HG03457 (cell line): ENCODE data around the gene INPP5A.
"Not testable (repeated sequence)": the region's sequence is repeated elsewhere in the genome, so short reads cannot be mapped to it uniquely, and the experiment has no call there.

Experiments used
- ATAC-seq: cut with Tn5 transposase; IDR thresholded peaks from one replicate; pipeline ENCODE4 v1.9.1; 2021; ENCODE audit warnings: moderate number of reproducible peaks; ENCODE audit not compliant: unreplicated experiment

INPP5A gene

DNA sequence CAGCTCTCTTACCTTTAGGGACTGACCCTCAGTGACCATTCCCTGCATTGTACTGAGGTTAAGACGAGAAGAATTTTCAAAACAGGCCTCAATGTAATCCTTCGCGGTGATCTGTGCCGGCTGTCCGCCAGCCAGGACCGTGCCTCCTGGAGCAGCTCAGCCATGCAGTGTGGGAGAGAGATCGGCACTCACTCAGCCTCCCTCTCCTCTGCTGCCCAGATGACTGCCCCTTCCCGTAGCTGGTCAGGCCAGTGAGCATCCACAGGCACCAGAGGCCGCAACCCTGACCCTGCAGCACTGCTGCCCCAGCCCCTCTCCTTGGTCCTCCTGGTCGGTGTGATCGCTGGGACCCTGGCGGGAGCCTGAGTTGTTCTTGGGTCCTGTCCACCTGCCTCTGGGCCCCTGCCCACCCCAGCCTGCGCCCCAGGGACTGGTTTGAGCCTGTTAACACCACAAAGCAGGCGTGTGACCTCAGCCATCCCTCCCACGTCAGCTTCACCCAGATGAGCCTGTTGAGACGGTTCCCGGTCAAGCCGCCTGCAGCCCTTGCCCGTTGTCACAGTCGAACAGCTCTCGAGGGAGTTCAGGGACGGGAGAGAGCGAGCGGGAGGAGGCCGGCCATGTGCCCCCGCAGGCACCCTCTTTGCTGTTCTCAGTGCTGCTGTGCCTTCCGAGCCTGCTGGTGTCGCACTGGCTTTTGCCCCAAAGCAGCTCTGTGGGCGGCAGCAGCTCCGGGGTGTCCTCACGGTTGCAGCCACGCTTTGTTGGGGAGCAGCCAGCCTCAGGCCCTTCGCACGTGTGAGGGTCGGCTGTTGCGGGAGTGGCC lies 211.2 kb downstream of the INPP5A start:
- ATAC-seq: no peak

GRCh38 chr10:132749371-132749795 lies 211.8 kb downstream of the INPP5A start:
- ATAC-seq: no peak

- ATAC-seq: no peak
Observed at GRCh38 chr10:132750936-132751335, 213.3 kb downstream of the INPP5A start.

DNA sequence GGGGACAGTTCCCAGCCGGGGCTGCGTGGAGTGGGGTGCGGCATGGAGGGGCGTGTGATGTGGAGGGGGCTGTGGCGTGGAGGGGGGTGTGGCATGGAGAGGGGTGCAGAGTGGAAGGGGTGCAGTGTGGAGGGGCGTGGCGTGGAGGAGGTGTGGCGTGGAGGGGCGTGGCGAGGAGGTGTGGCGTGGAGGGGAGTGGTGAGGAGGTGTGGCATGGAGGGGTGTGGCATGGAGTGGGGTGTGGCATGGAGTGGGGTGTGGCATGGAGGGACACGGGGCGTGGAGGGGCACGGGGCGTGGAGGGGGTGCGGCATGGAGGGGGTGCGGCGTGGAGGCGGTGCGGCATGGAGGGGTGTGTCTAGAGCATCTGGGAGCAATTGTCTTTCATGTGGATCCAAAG lies 214.8 kb downstream of the INPP5A start:
- no peak for ATAC-seq

GRCh38 chr10:132752961-132753360 lies 215.4 kb downstream of the INPP5A start:
- ATAC-seq: no peak

- ATAC-seq: no peak
Observed at GRCh38 chr10:132753596-132753995, 216.0 kb downstream of the INPP5A start.

DNA sequence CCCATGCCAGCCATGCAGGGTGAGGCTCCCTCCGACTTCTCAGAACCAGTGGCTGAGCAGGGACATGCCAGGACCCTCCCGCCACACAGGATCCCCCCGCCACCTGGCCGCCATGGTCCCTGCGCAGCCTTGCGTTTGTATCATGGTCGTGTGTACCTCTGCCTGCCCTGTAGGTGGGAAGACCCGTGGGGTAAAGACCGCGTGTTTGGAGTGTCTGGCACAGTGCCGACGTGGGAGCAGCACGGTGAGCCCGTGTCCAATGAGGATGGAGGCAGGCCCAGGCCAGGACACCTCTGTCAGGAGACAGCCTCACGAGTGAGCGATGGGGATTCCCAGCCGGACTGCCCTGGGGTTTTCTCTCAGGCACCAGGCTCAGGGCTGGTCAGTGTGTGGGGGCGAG lies 216.5 kb downstream of the INPP5A start:
- no peak for ATAC-seq

- ATAC-seq: no peak
Observed at GRCh38 chr10:132755166-132755711, 217.7 kb downstream of the INPP5A start.

GRCh38 chr10:132756591-132756990 lies 219.0 kb downstream of the INPP5A start:
- ATAC-seq: no peak

GRCh38 chr10:132757171-132757570 lies 219.6 kb downstream of the INPP5A start:
- no peak for ATAC-seq

GRCh38 chr10:132758865-132759264 lies 221.3 kb downstream of the INPP5A start:
- no peak for ATAC-seq

DNA sequence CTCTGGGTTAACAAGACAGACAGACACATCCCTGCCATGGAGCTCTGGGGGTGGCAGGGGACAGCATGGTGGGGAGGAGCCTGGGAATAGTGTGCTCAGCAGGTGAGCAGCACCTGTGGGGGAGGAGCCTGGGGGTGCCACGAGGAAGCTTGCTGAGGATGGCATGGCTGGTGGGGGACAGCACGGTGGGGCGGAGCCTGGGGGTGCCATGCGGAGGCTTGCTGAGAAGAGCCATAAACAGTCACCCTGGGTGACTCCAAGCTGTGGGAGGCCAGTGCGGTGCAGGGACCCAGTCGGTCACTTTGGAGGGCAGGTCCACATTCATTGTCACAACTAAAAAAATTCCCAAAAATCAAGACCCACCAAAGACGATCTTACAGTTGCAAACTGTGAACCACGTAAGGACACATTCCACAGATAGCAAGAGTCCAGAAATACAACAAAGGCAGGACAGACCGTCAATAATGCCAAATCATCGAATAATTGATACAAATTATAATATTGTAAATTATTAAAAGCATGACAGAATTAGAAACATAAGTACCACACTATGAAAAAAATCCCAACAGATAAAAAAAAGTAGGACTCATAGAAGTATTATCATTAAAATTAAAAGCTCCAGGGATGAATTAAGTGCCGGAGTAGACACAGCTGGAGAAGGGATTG lies 223.9 kb downstream of the INPP5A start:
- ATAC-seq: no peak

DNA sequence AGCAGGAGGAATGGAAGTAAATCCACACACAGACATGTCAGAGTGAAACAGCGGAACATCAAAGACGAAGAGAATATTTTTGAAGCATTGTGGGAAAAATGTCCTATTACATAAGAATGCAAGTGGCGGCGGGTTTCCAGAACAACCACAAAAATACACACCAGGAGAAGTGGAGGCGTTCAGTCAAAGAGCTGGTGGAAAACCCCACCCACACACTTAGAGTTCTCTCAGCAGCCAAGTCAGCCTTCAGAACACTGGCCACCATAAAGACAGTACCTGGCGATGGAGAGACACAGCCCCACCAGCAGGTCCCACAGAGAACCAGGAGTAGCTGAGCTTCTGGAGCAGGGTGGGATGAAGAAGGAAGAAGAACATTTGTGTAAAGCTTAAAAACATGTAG lies 224.7 kb downstream of the INPP5A start:
- ATAC-seq: no peak

DNA sequence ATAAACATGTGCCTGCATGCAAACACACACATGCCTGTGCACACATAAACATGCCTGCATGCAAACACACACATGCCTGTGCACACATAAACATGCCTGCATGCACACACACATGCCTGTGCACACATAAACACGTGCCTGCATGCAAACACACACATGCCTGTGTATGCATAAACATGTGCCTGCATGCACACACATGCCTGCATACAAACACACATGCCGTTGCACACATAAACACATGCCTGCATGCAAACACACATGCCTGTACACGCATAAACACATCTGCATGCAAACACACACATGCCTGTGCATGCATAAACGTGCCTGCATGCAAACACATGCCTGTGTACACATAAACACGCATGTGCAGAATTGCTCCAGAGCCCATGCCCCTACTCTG lies 226.0 kb downstream of the INPP5A start:
- no peak for ATAC-seq

DNA sequence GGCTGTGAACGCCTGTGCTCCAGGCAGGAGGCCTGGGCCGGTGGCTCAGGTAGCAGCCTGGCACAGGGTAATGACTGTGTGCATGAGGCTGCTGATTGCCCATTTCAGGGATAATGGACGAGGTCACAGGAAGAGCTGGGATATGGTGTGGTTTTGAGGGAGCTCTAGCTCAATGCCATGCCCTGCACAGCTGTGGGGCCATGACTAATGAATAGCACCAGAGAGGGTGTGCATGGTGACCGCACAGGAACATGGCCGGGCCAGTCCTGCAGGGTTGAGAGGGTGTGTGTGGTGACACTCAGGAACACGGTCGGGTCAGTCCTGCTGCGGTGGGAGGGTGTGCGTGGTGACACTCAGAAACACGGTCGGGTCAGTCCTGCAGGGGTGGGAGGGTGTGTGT lies 226.5 kb downstream of the INPP5A start:
- ATAC-seq: no peak

- ATAC-seq: no peak
Observed at GRCh38 chr10:132765435-132765834, 227.8 kb downstream of the INPP5A start.

- ATAC-seq: no peak
Observed at GRCh38 chr10:132766291-132766690, 228.7 kb downstream of the INPP5A start.

- no peak for ATAC-seq
Observed at GRCh38 chr10:132768346-132769248, 231.0 kb downstream of the INPP5A start.

DNA sequence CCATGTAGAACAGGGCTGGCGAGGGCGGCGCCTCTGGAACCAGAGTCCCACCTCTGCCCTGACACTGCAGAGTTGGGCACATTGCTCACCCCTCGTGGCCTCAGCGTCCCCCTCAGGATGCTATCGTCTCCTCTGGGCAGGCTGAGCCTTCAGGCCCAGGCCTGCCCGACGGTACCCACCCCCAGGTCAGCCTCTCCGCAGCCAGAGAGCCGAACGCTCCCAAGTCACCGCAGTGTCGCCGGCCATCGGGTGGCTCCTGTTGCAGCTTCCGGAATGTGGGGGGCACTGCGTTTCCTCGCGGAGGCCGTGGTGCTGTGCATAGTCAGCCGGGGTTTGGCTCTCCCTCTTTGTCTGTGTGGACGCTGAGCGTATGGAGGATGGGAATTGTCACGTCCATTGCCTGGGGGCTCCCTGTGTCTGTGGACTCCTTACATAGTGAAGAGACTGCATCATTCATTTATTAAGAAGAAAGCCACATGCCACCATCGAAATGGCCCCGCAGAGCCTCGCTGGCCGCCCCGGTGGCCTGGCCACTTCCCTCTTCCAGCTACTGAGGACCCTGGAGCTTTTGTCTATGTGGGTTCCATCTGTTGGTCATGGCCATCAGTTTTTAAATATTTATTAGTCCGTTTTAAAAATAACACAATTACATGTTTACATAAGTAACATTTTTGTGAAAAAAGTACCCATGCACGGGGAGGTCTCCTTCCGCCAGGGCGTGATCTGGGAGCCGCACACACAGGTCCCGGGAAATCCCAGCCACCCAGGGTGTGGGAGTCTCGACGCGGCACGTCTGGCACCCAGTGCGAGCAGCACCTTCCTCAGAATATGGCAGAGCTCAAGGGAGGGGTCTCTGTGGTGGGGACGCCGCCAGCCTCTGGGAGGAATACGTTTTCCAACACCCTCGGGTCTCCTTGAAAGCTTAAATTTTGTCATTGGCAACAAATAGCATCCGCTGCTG lies 232.8 kb downstream of the INPP5A start:
- ATAC-seq: no peak

DNA sequence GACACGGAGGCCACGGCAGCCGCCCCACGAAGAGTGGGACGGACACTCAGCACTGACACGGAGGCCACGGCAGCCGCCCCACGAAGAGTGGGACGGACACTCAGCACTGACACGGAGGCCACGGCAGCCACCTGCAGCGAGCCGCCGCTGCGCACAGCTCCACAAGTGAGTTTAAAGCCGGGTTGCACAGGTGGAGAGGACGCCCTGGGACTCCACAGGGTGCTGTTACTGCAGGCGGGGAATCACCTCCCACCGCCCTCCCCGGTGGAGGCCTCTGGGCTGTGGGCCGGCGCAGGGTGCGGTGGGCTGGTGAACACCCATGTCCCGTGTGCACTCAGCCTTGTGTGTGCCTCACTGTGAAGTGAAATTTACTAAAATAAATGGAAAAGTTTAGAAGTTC lies 235.2 kb downstream of the INPP5A start:
- ATAC-seq: not testable (repeated sequence)
